Ascending aorta (tissue), 2 donors: Measurements from ENCODE around the gene GAREM2. TPM values are rescaled to one million over a fixed set of nuclear protein-coding genes. Genes with fewer than 3 reads are reported as not detected.

Source experiments
- DNase-seq, 2 donors: peaks; one replicate each; pipeline ENCODE4 v3.0.0-alpha.2; 2019; ENCODE audit warnings: low spot score in 2 of 2
- H3K27ac ChIP-seq, 2 donors: fragments of 200-600 bp; sonication (generic); one replicate each; pipeline ENCODE4 v1.5.1; 2016 to 2017; ENCODE audit warnings: mild to moderate bottlenecking in 1 of 2
- H3K27me3 ChIP-seq: fragments of 200-600 bp; sonication (generic); one replicate; pipeline ENCODE4 v1.5.1; 2017
- H3K36me3 ChIP-seq, 2 donors: fragments of 200-600 bp; sonication (generic); one replicate each; pipeline ENCODE4 v1.5.1; 2016
- H3K4me1 ChIP-seq, 2 donors: fragments of 200-600 bp; sonication (generic); one replicate each; pipeline ENCODE4 v1.5.1; 2016 to 2017; ENCODE audit warnings: mild to moderate bottlenecking in 1 of 2
- H3K4me3 ChIP-seq, 2 donors: fragments of 200-600 bp; sonication (generic); one replicate each; pipeline ENCODE4 v1.5.1; 2016 to 2017; ENCODE audit warnings: mild to moderate bottlenecking in 1 of 2
- H3K9me3 ChIP-seq, 2 donors: fragments of 200-600 bp; sonication (generic); one replicate each; pipeline ENCODE4 v1.5.1; 2016
- CTCF ChIP-seq, 3 experiments: fragments of 200-600 bp in 2 of 3; fragments of 450-650 bp in 1 of 3; sonication (generic) in 2 of 3; IDR thresholded peaks; one replicate each; pipeline ENCODE4 v1.5.1; 2016 to 2019; ENCODE audit warnings: antibody characterized with exemption in 3 of 3, mild to moderate bottlenecking in 1 of 3, moderate library complexity in 1 of 3
- intact Hi-C: fragments of 100-400 bp; cut with DNase I; formaldehyde crosslinking; loops from one replicate; pipeline ENCODE4 v1.15.1; 2023
- total RNA-seq: library from RNA; depleted of rRNA; stranded (reverse); fragments of >200 nt; gene quantifications from one replicate; pipeline ENCODE4 v1.1.0, GENCODE V29; 2016

The GAREM2 gene
- total RNA-seq, 1 donor from 2014 or later = 2.1 TPM

- H3K36me3 ChIP-seq = no peaks in the 10 kb centered on the region
- H3K4me3 ChIP-seq = no peak overlapping the region
- H3K27me3 ChIP-seq = peaks cover 15% of the 10 kb centered on the region
- no peak overlapping the region for H3K27ac ChIP-seq
- intact Hi-C loops = no loop called here
- peaks cover 4 to 13% of the 10 kb centered on the region in 2 donors for H3K4me1 ChIP-seq
- DNase-seq = peak in 1 of 2 donors; percentile 48
- no peak for TF ChIP-seq CTCF (IDR thresholded peaks at IDR 0.05)
- H3K9me3 ChIP-seq = no peaks in the 10 kb centered on the region
Observed at GRCh38 chr2:26176279-26176615, 3.4 kb downstream of the GAREM2 start.

GRCh38 chr2:26177122-26177521 is 4.2 kb downstream of the GAREM2 start:
- no peak overlapping the region for H3K27ac ChIP-seq
- no peaks in the 10 kb centered on the region for H3K36me3 ChIP-seq
- no peaks in the 10 kb centered on the region for H3K9me3 ChIP-seq
- intact Hi-C loops = no loop called here
- TF ChIP-seq CTCF (IDR thresholded peaks at IDR 0.05) = no peak
- DNase-seq = peak in 1 of 2 donors; percentile 50
- no peak overlapping the region for H3K4me3 ChIP-seq
- peaks cover 15% of the 10 kb centered on the region for H3K27me3 ChIP-seq
- peaks cover 4 to 13% of the 10 kb centered on the region in 2 donors for H3K4me1 ChIP-seq

GRCh38 chr2:26178246-26178645 is 5.4 kb downstream of the GAREM2 start:
- Histone ChIP-seq H3K4me1 (peaks cover 2 to 12% of the 10 kb centered on the region in 2 donors), H3K27me3 (peaks cover 15% of the 10 kb centered on the region), H3K9me3 (no peaks in the 10 kb centered on the region), H3K36me3 (no peaks in the 10 kb centered on the region), H3K27ac (no peak overlapping the region), H3K4me3 (peak overlapping the region; percentile 53 to 71)
- intact Hi-C loops = no loop called here
- peak in 1 of 2 donors; percentile 25 for DNase-seq
- no peak for TF ChIP-seq CTCF (IDR thresholded peaks at IDR 0.05)

- intact Hi-C loops = no loop called here
- no peak for DNase-seq
- H3K36me3 ChIP-seq = no peaks in the 10 kb centered on the region
- H3K4me3 ChIP-seq = peak overlapping the region; percentile 53 to 71
- H3K27me3 ChIP-seq = peaks cover 8% of the 10 kb centered on the region
- H3K27ac ChIP-seq = no peak overlapping the region
- H3K9me3 ChIP-seq = no peaks in the 10 kb centered on the region
- H3K4me1 ChIP-seq = peaks cover 0 to 9% of the 10 kb centered on the region in 2 donors
- TF ChIP-seq CTCF (IDR thresholded peaks at IDR 0.05) = no peak
Observed at GRCh38 chr2:26178746-26179436, 6.0 kb downstream of the GAREM2 start.

GRCh38 chr2:26179446-26179913 is 6.6 kb downstream of the GAREM2 start:
- no peak for DNase-seq
- H3K4me1 ChIP-seq = peaks cover 0 to 9% of the 10 kb centered on the region in 2 donors
- no peaks in the 10 kb centered on the region for H3K36me3 ChIP-seq
- no peaks in the 10 kb centered on the region for H3K9me3 ChIP-seq
- no peak for TF ChIP-seq CTCF (IDR thresholded peaks at IDR 0.05)
- intact Hi-C loops = no loop called here
- peak overlapping the region; percentile 53 to 71 for H3K4me3 ChIP-seq
- H3K27me3 ChIP-seq = peaks cover 2% of the 10 kb centered on the region
- no peak overlapping the region for H3K27ac ChIP-seq
